HL-60/S4 (cell line): ENCODE results near the gene ABCB1.

Experiments used
- in situ Hi-C: fragments of 300-500 bp; cut with MboI; formaldehyde crosslinking; loops from 2 replicates; pipeline ENCODE4 v1.14.3; 2022; ENCODE audit warnings: low sequenced_read_pairs

Gene ABCB1

GRCh38 chr7:87517136-87517815 is 83.4 kb downstream of the ABCB1 start:
- in situ Hi-C loops: no loop called here

GRCh38 chr7:87513735-87514335 is 86.8 kb downstream of the ABCB1 start:
- in situ Hi-C loops: no loop called here

- in situ Hi-C loops: no loop called here
These were observed 87.8 kb downstream of the ABCB1 start for GRCh38 chr7:87512906-87513305.

GRCh38 chr7:87511510-87511909 is 89.2 kb downstream of the ABCB1 start:
- in situ Hi-C loops: no loop called here

GRCh38 chr7:87510411-87510875 is 90.2 kb downstream of the ABCB1 start:
- in situ Hi-C loops: no loop called here

GRCh38 chr7:87507446-87507845 is 93.2 kb downstream of the ABCB1 start:
- in situ Hi-C loops: no loop called here

- in situ Hi-C loops: no loop called here
These were observed 94.2 kb downstream of the ABCB1 start for GRCh38 chr7:87506246-87507180.

- in situ Hi-C loops: no loop called here
These were observed 95.0 kb downstream of the ABCB1 start for GRCh38 chr7:87505557-87506245.

GRCh38 chr7:87505122-87505521 is 95.6 kb downstream of the ABCB1 start:
- in situ Hi-C loops: no loop called here

- in situ Hi-C loops: no loop called here
These were observed 101.2 kb downstream of the ABCB1 start for GRCh38 chr7:87499494-87499893.

GRCh38 chr7:87498893-87499292 is 101.8 kb downstream of the ABCB1 start:
- in situ Hi-C loops: no loop called here

GRCh38 chr7:87497482-87497881 is 103.2 kb downstream of the ABCB1 start:
- in situ Hi-C loops: no loop called here

GRCh38 chr7:87495366-87495765 is 105.3 kb downstream of the ABCB1 start:
- in situ Hi-C loops: no loop called here

GRCh38 chr7:87494454-87494853 is 106.2 kb downstream of the ABCB1 start:
- in situ Hi-C loops: no loop called here

- in situ Hi-C loops: no loop called here
These were observed 117.6 kb downstream of the ABCB1 start for GRCh38 chr7:87483131-87483530.

GRCh38 chr7:87482115-87482514 is 118.6 kb downstream of the ABCB1 start:
- in situ Hi-C loops: no loop called here

GRCh38 chr7:87480386-87480785 is 120.3 kb downstream of the ABCB1 start:
- in situ Hi-C loops: no loop called here

- in situ Hi-C loops: no loop called here
These were observed 120.7 kb downstream of the ABCB1 start for GRCh38 chr7:87479951-87480350.

- in situ Hi-C loops: no loop called here
These were observed 124.5 kb downstream of the ABCB1 start for GRCh38 chr7:87476179-87476557.

GRCh38 chr7:87475359-87476178 is 125.1 kb downstream of the ABCB1 start, which contains the start of gene ABCB4:
TSS of gene ABCB4 (minus strand) at chr7:87475680. CDS start at chr7:87475465, 215 bp downstream.
- in situ Hi-C loops: no loop called here
